ENCODE data around the gene LRIT2. TPM values are rescaled to one million over a fixed set of nuclear protein-coding genes. Genes with fewer than 3 reads are reported as not detected.
A peak's percentile ranks its signal among the peaks of the same experiment; 100 is the strongest.

LRIT2 gene
- not detected in 2 replicates for total RNA-seq (2014; rRNA removed; shearing (Covaris generic); ENCODE audit: low replicate concordance)

- Histone ChIP-seq H3K9me3 (no peaks in the 10 kb centered on the region), H3K27me3 (no peaks in the 10 kb centered on the region; the same call in 1 of the 2 replicates)
Measured at GRCh38 chr10:84225427-84226173, at the start of gene LRIT2. Gene LRIT2 (minus strand): TSS chr10:84225544. CDS start chr10:84225520, 24 bp downstream.

GRCh38 chr10:84270708-84271107 is 45.4 kb upstream of the LRIT2 start:
- H3K4me3 ChIP-seq = no peak overlapping the region
- DNase-seq = no peak
- H3K9me3 ChIP-seq = no peaks in the 10 kb centered on the region

More at GRCh38 chr10:84225427-84226173, at the start of gene LRIT2:
- Histone ChIP-seq H3K4me3 (no peak within 1 kb of the TSS), H3K36me3 (no peaks in the 10 kb centered on the region)
- DNase-seq = no peak

GRCh38 chr10:84269773-84270172 is 44.4 kb upstream of the LRIT2 start:
- H3K4me3 ChIP-seq = no peak overlapping the region
- H3K9me3 ChIP-seq = no peaks in the 10 kb centered on the region
- H3K36me3 ChIP-seq = no peaks in the 10 kb centered on the region
- no peak for DNase-seq
- no peaks in the 10 kb centered on the region for H3K27me3 ChIP-seq

More at GRCh38 chr10:84270708-84271107, 45.4 kb upstream of the LRIT2 start:
- Histone ChIP-seq H3K27me3 (no peaks in the 10 kb centered on the region), H3K36me3 (no peaks in the 10 kb centered on the region)

GRCh38 chr10:84269162-84269561 is 43.8 kb upstream of the LRIT2 start:
- DNase-seq = no peak
- no peaks in the 10 kb centered on the region for H3K27me3 ChIP-seq
- H3K36me3 ChIP-seq = no peaks in the 10 kb centered on the region
- no peak overlapping the region for H3K4me3 ChIP-seq
- H3K9me3 ChIP-seq = no peaks in the 10 kb centered on the region

- H3K27me3 ChIP-seq = no peaks in the 10 kb centered on the region
- peak; percentile 47 for DNase-seq
- H3K4me3 ChIP-seq = no peak overlapping the region
- no peaks in the 10 kb centered on the region for H3K36me3 ChIP-seq
- H3K9me3 ChIP-seq = no peaks in the 10 kb centered on the region
Measured at GRCh38 chr10:84267503-84268126, 42.3 kb upstream of the LRIT2 start.

- no peak for DNase-seq
- no peaks in the 10 kb centered on the region for H3K9me3 ChIP-seq
- no peaks in the 10 kb centered on the region for H3K36me3 ChIP-seq
- no peak overlapping the region for H3K4me3 ChIP-seq
- H3K27me3 ChIP-seq = no peaks in the 10 kb centered on the region
Measured at GRCh38 chr10:84265418-84265817, 40.1 kb upstream of the LRIT2 start.

- peak; percentile 39 for DNase-seq
- no peaks in the 10 kb centered on the region for H3K9me3 ChIP-seq
- no peaks in the 10 kb centered on the region for H3K27me3 ChIP-seq
- H3K36me3 ChIP-seq = no peaks in the 10 kb centered on the region
- no peak overlapping the region for H3K4me3 ChIP-seq
Measured at GRCh38 chr10:84264611-84265141, 39.3 kb upstream of the LRIT2 start.

GRCh38 chr10:84263716-84264115 is 38.4 kb upstream of the LRIT2 start:
- H3K36me3 ChIP-seq = no peaks in the 10 kb centered on the region
- no peaks in the 10 kb centered on the region for H3K9me3 ChIP-seq
- H3K27me3 ChIP-seq = no peaks in the 10 kb centered on the region
- no peak for DNase-seq
- no peak overlapping the region for H3K4me3 ChIP-seq

GRCh38 chr10:84262190-84262956 is 37.0 kb upstream of the LRIT2 start:
- no peak overlapping the region for H3K4me3 ChIP-seq
- H3K36me3 ChIP-seq = no peaks in the 10 kb centered on the region
- H3K9me3 ChIP-seq = no peaks in the 10 kb centered on the region
- H3K27me3 ChIP-seq = no peaks in the 10 kb centered on the region
- DNase-seq = no peak

GRCh38 chr10:84261236-84261915 is 36.0 kb upstream of the LRIT2 start:
- no peak for DNase-seq
- Histone ChIP-seq H3K36me3 (no peaks in the 10 kb centered on the region), H3K4me3 (no peak overlapping the region), H3K9me3 (no peaks in the 10 kb centered on the region), H3K27me3 (no peaks in the 10 kb centered on the region)

- Histone ChIP-seq H3K9me3 (no peaks in the 10 kb centered on the region), H3K27me3 (no peaks in the 10 kb centered on the region), H3K4me3 (no peak overlapping the region), H3K36me3 (no peaks in the 10 kb centered on the region)
- no peak for DNase-seq
Measured at GRCh38 chr10:84258034-84258695, 32.8 kb upstream of the LRIT2 start.

GRCh38 chr10:84257343-84258020 is 32.1 kb upstream of the LRIT2 start:
- H3K27me3 ChIP-seq = no peaks in the 10 kb centered on the region
- no peaks in the 10 kb centered on the region for H3K36me3 ChIP-seq
- H3K9me3 ChIP-seq = no peaks in the 10 kb centered on the region
- no peak overlapping the region for H3K4me3 ChIP-seq
- no peak for DNase-seq

- H3K9me3 ChIP-seq = no peaks in the 10 kb centered on the region
- DNase-seq = peak; percentile 16
- H3K27me3 ChIP-seq = no peaks in the 10 kb centered on the region
- H3K4me3 ChIP-seq = no peak overlapping the region
- H3K36me3 ChIP-seq = no peaks in the 10 kb centered on the region
Measured at GRCh38 chr10:84256510-84257342, 31.4 kb upstream of the LRIT2 start.

- Histone ChIP-seq H3K9me3 (no peaks in the 10 kb centered on the region), H3K36me3 (no peaks in the 10 kb centered on the region), H3K27me3 (no peaks in the 10 kb centered on the region), H3K4me3 (no peak overlapping the region)
- no peak for DNase-seq
Measured at GRCh38 chr10:84254552-84255478, 29.5 kb upstream of the LRIT2 start.
